ENCODE data around the gene CTRB2.
"Not testable (repeated sequence)": the region's sequence is repeated elsewhere in the genome, so short reads cannot be mapped to it uniquely, and the experiment has no call there.

CTRB2 gene

DNA sequence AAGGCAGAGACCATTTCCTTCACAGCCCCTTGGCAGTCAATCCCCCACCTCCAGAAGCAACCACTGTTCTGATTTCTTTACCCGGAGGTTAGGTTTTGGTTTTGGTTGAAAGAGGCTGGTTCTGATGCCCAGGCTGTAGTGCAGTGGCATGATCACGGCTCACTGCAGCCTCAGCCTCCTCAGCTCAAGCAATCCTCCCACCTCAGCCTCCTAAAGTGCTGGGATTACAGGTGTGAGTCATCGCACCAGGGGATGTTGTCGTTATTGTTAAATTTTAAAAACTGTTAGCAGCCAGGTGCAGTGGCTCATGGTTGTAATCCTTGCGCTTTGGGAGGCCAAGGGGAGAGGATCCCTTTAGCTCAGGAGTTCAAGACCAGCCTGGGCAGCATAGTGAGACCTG is 3.0 kb upstream of the CTRB2 start:
- no peak for FAIRE-seq
- DNase-seq (ENCODE audit: insufficient read length, low spot score) = no peak
- TF ChIP-seq, protein P1, sequence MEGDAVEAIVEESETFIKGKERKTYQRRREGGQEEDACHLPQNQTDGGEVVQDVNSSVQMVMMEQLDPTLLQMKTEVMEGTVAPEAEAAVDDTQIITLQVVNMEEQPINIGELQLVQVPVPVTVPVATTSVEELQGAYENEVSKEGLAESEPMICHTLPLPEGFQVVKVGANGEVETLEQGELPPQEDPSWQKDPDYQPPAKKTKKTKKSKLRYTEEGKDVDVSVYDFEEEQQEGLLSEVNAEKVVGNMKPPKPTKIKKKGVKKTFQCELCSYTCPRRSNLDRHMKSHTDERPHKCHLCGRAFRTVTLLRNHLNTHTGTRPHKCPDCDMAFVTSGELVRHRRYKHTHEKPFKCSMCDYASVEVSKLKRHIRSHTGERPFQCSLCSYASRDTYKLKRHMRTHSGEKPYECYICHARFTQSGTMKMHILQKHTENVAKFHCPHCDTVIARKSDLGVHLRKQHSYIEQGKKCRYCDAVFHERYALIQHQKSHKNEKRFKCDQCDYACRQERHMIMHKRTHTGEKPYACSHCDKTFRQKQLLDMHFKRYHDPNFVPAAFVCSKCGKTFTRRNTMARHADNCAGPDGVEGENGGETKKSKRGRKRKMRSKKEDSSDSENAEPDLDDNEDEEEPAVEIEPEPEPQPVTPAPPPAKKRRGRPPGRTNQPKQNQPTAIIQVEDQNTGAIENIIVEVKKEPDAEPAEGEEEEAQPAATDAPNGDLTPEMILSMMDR (IDR thresholded peaks at IDR 0.05; ENCODE audit: insufficient read depth, missing control alignments) = no peak

DNA sequence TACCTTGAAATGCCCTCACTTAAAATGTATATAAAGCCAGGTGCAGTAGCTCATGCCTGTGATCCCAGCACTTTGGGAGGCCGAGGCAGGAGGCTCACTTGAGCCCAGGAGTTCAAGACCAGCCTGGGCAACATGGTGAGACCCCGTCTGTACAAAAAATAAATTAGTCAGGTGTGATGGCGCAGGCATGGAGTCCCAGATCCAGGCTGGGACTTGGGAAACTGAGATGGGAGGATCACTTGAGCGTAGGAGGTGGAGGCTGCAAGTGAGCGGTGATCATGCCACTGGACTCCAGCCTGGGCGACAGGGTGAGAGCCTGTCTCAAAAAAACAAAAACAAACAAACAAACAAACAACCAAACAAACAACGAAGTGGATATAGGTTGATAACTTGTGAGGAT is 2.6 kb upstream of the CTRB2 start:
- not testable (repeated sequence) for FAIRE-seq; DNase-seq (ENCODE audit: insufficient read length, low spot score)

DNA sequence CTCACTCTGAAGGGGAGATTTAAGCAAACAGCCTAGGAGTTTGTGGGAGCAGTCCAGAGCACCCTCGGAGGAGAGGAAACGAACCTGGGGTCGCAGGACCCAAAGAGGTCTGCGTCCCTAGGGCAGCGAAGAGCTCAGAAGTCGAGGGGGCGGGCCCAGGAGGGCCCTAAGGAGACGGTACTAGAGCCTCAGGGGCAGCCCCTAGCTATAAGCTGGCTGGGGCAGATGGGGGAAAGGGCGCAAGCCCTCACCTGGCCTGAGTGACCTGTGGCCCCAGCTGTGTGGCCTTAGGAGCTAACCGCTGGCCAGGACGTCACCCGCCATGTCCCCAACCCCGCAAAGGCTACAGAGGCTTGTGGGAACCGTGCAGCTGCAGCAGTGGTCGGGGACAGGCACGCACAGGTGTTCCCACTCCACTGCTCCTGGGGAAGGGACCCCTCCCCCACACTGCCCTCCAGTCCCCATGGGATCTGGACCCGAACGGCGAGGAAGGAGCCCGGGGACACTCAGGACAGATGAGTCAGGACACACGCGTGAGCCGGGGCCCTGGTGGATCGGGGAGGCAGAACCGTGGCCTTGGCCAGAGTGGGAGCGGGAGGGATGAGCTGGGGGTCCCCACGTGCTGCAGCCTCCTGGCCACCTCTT is 2.0 kb upstream of the CTRB2 start:
- FAIRE-seq (no peak), DNase-seq (ENCODE audit: insufficient read length, low spot score) (no peak)
- TF ChIP-seq, protein P1 (IDR thresholded peaks at IDR 0.05; ENCODE audit: insufficient read depth, missing control alignments) = no peak

DNA sequence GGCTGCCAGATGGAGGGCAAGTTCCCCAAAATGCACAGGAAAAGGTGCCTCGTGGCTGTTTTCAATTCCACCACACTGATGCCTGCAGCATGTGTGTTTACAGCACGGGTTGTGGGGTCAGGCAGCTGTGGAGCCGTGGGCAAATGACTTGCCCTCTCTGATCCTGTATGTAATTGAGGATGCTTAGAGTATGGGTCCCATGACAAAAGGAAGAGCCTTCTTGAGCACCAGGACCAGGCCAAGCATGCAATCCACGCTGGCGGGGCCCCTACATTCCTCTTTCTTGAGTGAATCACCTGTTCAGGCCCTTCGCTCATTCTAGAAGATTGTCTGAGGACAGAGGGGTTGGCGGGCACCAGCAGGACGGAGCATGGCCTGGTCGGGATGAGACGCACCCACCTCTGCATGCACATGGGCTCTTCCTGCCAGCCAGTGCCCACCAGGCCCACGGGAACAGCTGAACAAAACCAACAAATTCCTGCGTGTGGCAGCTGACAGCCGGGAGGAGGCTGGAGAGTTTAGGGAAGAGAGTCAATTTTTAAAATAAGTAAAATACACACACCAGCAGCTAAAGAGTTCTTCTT is 1.4 kb upstream of the CTRB2 start:
- FAIRE-seq (no peak), DNase-seq (ENCODE audit: insufficient read length, low spot score) (no peak)
- TF ChIP-seq, protein P1 (IDR thresholded peaks at IDR 0.05; ENCODE audit: insufficient read depth, missing control alignments) = no peak

DNA sequence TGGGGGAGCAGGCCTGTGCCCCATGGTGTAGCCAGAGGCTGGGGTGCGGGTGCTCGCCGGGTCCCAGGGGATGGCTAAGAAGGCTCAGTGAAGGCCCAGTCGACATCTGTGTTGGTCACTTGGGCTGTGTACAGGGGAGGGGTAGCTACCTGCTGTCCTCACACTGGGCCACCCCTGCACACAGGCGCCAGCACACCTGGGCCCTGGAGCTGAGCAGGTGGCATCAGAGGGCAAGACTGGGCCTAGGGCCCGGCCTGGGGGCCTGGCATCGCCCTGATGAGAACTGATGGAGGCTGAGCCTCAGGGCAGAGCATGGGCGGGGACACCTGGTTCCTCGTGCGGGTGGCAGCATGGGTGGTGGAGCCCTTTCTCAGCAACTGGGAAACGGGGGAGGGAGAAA is 870 bp upstream of the CTRB2 start:
- TF ChIP-seq, protein P1 (IDR thresholded peaks at IDR 0.05; ENCODE audit: insufficient read depth, missing control alignments) = no peak
- DNase-seq (ENCODE audit: insufficient read length, low spot score) = no peak
- FAIRE-seq = no peak

DNA sequence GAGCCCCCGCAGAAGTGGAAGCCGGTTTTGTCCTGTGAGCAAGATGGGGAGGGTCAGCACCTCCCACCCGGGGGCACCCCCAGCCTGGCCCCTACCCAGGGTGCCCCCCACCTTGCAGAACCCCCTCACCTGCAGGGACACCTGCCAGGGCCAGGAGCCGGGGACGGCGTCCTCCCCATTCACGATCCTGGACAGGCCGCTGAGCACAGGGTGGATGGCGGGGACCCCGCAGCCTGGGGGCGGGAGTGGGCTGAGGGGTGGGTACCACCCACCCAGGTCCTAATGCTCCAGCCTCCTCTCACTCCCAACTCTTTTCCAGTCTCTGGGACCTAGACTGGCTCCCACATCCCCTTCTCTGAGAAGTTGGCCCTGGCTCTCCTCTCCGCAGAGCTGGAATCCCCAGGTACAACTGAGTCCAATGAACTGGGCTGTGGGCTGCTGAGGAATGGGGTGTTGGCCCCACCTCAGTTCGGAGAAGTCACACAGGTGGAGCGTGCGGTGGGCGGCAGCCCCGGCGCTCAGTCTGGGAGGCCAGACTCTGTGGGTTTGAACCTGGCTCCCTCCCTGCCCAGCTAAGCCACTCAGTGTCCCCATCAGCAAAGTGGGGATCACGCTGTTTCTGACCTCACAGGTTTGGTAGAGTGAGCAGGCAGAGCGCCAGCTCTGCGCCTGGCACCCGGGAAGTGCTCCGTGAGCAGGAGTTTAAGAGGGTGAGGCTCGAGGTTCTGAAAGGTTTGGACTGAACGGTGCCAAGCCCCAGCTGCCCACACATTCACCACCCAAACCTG is 806 bp downstream of the CTRB2 start:
- not testable (repeated sequence) for DNase-seq (ENCODE audit: insufficient read length, low spot score); FAIRE-seq

DNA sequence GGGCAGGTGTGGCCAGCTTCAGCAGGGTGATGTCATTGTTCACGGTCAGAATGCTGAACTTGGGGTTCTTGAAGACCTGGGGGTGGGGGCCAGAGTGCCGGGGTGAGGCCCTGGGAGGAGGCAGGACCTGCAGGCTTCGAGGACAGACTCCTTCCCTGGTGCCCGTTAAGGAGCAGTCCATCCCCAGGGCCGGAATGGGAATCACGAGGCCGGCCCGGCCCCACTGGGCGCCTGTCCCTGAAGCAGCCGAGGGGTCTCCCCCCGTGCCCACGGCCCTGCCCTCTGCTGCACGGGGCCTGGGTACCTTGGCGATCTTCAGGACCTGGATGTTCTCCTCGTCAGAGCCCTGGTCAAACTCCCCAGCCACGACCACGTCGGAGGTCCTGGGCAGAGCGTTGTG is 1.5 kb downstream of the CTRB2 start:
- FAIRE-seq; DNase-seq (ENCODE audit: insufficient read length, low spot score): not testable (repeated sequence)

DNA sequence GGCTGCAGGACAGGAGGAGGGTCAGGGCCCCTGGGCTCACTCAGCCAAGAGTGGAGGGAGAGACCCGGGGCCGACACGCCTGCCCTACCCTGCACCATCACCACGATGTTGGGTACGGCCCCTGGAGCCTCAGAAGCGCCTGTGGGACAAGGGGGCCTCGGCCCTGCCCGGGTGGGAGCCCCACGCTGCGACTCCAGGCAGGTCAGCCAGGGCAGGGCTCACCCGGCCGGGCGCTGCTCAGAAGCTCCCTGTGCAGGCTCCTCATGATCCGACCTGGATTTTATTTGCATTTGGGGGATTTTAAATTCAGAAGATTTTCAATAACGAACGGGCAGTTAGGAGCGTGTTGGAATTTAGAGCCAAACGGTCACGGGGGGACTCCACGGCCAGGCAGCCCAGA is 2.1 kb downstream of the CTRB2 start:
- not testable (repeated sequence) for DNase-seq (ENCODE audit: insufficient read length, low spot score); FAIRE-seq

DNA sequence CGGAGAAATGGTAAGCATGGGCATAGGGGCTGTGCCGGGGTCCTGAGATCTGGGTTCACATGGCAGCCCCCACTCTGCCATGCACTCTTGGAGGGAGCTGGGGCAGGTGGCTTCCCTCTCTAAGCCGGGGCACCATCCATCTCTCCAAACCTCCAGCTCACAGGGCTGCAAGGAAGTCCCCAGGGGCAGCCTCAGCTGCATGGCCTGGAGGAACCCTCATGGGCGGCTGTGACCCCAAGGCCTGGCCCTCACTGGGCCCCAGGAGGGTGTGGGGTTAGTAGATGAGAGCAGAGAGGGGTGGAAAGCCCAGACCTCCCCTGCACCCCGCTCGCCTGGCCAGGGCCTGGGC is 2.6 kb downstream of the CTRB2 start:
- no peak for FAIRE-seq
- no peak for DNase-seq (ENCODE audit: insufficient read length, low spot score)
- TF ChIP-seq, protein P1 (IDR thresholded peaks at IDR 0.05; ENCODE audit: insufficient read depth, missing control alignments) = no peak

Measured in D721Med (cell line).